Karpas-422 (cell line): Measurements from ENCODE around the gene KDM8. TPM values are rescaled to one million over a fixed set of nuclear protein-coding genes. Genes with fewer than 3 reads are reported as not detected.

ENCODE experiments used
- DNase-seq: peaks from one replicate; pipeline ENCODE4 v3.0.0-alpha.2; 2015
- H2AFZ ChIP-seq: fragments of 200-600 bp; sonication (generic); 2 replicates; pipeline ENCODE4 v1.6.1; 2014; ENCODE audit warnings: antibody characterized with exemption, low read length, mixed read lengths
- H3K27ac ChIP-seq: fragments of 200-600 bp; sonication (generic); 2 replicates; pipeline ENCODE4 v1.5.1; 2014; ENCODE audit warnings: mild to moderate bottlenecking, low read length, moderate library complexity
- H3K27me3 ChIP-seq: fragments of 200-600 bp; sonication (generic); 2 replicates; pipeline ENCODE4 v1.6.1; 2014; ENCODE audit warnings: low read length, mixed read lengths
- H3K36me3 ChIP-seq: fragments of 200-600 bp; sonication (generic); 2 replicates; pipeline ENCODE4 v1.6.1; 2014; ENCODE audit warnings: low read length, mixed read lengths; ENCODE audit not compliant: insufficient read depth
- H3K4me1 ChIP-seq: fragments of 200-600 bp; sonication (generic); 2 replicates; pipeline ENCODE4 v1.6.1; 2014; ENCODE audit warnings: mild to moderate bottlenecking, low read length, mixed read lengths
- H3K4me2 ChIP-seq: fragments of 200-600 bp; sonication (generic); 2 replicates; pipeline ENCODE4 v1.6.1; 2014; ENCODE audit warnings: low read length, low read depth, mild to moderate bottlenecking; ENCODE audit not compliant: poor library complexity, severe bottlenecking
- H3K4me3 ChIP-seq: fragments of 200-600 bp; sonication (generic); 2 replicates; pipeline ENCODE4 v1.5.1; 2014; ENCODE audit warnings: mild to moderate bottlenecking, antibody characterized with exemption, low read length, mixed read lengths
- H3K79me2 ChIP-seq: fragments of 200-600 bp; sonication (generic); 2 replicates; pipeline ENCODE4 v1.6.1; 2014; ENCODE audit warnings: mild to moderate bottlenecking, low read length, mixed read lengths
- H3K9ac ChIP-seq: fragments of 200-600 bp; sonication (generic); 2 replicates; pipeline ENCODE4 v1.6.0; 2014; ENCODE audit warnings: low read length
- H3K9me2 ChIP-seq: fragments of 200-600 bp; sonication (generic), shearing (Covaris generic); replicated peaks from 2 replicates; pipeline ENCODE4 v1.6.0; 2014; ENCODE audit warnings: mild to moderate bottlenecking, low read length, moderate library complexity; ENCODE audit not compliant: insufficient read depth
- H3K9me3 ChIP-seq: fragments of 300-700, 200-600 bp; sonication (generic); 2 replicates; pipeline ENCODE4 v1.6.1; 2014; ENCODE audit warnings: low read length, mixed read lengths
- H4K20me1 ChIP-seq: fragments of 200-600 bp; sonication (generic); 2 replicates; pipeline ENCODE4 v1.6.1; 2014; ENCODE audit warnings: mild to moderate bottlenecking, antibody characterized with exemption, low read length, low read depth; ENCODE audit not compliant: insufficient read depth
- total RNA-seq: library from RNA; depleted of rRNA; stranded (reverse); fragments of >200 nt; shearing (Covaris generic); gene quantifications from 2 replicates; pipeline ENCODE4 v1.2.3, GENCODE V29; 2014; ENCODE audit warnings: low replicate concordance

Gene KDM8
- total RNA-seq, 1 experiment from 2014 or later, result 3.1 TPM

DNA sequence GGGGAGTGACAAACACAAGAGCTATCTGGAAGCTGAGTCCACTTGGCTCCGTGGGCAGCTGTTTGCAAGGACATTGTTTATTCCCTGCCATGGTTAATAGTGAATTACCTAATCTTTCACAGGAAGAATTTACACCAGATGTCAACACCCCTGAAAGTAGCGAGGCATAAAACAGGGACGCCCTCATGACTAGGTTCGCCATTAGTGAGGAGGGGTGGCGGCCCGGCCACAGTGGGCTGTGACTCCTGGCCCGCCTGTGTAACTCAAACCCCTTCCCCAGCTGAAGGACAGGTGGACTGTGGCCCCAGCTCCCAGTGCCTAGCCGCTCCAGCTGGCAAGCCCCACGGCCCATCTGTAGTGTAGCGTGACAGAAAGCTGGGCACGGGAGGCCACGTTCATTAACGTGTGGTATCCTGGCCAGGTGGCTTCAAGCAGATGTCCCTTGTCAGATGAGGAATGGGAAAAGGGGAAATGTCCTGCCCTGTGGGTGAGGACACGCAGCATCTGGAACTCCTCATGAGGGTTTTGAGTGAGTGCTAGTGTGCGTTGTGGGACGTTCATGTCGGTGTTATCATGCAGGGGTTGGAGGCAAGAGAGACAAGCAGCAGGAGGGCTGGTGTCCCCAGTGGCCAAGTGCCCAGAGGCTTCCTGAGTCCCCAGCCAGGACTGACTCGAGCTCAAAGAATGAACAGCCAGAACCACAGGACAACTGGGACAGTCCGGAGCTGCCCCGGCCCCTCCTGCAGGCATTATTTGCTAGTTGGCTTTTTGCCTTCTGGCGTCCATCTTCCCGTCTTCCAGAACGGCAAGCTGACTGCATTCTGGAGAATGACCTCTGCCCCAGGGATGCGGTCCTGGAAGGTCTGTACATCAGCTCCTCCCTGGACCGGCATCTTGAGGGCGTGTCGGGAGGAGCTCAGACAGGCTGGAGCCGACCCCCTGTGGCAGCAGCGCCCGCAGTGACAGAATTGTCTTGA, 19.2 kb downstream of the KDM8 start:
- no peaks in the 10 kb centered on the region for H3K9me3 ChIP-seq
- H3K27ac ChIP-seq, result no peak overlapping the region
- H3K9ac ChIP-seq, result no peak overlapping the region
- H4K20me1 ChIP-seq, result no peaks in the 10 kb centered on the region
- no peaks in the 10 kb centered on the region for H3K4me1 ChIP-seq
- H3K79me2 ChIP-seq, result no peaks in the 10 kb centered on the region
- DNase-seq, result no peak
- H3K27me3 ChIP-seq, result no peaks in the 10 kb centered on the region
- H3K9me2 ChIP-seq, result no peaks in the 10 kb centered on the region
- no peak overlapping the region for H3K4me3 ChIP-seq
- no peak overlapping the region for H2AFZ ChIP-seq
- no peak overlapping the region for H3K4me2 ChIP-seq
- no peaks in the 10 kb centered on the region for H3K36me3 ChIP-seq

DNA sequence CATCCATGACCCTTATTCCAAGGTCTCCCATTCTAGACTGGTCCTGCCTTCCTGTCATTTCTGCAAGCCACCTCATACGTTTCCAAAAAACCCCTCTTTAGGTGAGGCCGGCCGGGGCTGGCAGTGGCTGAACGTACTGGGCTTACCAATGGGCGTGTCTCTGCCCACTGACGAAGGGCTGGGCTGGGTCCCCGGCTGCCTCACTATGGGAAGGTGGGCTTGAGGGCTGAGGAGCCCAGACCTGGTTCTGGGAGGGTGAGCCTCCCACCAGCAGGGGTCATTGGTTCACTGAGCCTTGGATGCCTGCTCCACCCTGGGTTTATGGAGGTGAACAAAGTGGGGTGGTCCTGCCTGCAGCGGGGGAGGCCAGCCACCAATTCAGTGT, 19.9 kb downstream of the KDM8 start:
- no peaks in the 10 kb centered on the region for H3K36me3 ChIP-seq
- H3K9ac ChIP-seq, result no peak overlapping the region
- no peaks in the 10 kb centered on the region for H3K9me2 ChIP-seq
- H3K79me2 ChIP-seq, result no peaks in the 10 kb centered on the region
- H3K4me2 ChIP-seq, result no peak overlapping the region
- H4K20me1 ChIP-seq, result no peaks in the 10 kb centered on the region
- no peak overlapping the region for H3K27ac ChIP-seq
- H3K27me3 ChIP-seq, result no peaks in the 10 kb centered on the region
- no peaks in the 10 kb centered on the region for H3K9me3 ChIP-seq
- no peak overlapping the region for H3K4me3 ChIP-seq
- no peak for DNase-seq
- H2AFZ ChIP-seq, result no peak overlapping the region
- no peaks in the 10 kb centered on the region for H3K4me1 ChIP-seq

DNA sequence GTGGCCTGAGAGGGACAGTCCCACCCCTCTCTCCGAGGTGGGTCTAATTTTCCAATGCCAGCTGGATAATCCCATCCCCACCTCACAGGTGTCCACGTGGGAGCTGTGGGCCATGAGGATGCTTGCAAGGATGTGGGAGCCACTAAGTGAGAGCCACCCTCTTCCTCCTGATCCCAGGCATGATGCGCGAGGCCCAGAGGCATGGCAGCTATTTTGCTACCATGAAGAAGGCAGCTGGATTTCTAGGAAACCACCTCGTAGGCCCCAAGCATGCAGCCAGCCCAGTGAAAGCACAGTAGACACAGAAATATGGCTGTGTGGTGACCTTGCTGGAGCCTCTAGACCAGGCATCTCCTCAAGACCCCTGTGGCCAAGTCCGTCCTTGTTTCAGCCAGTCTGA, 20.4 kb downstream of the KDM8 start:
- DNase-seq, result no peak
- no peak overlapping the region for H3K27ac ChIP-seq
- H3K4me1 ChIP-seq, result no peaks in the 10 kb centered on the region
- H3K79me2 ChIP-seq, result no peaks in the 10 kb centered on the region
- no peaks in the 10 kb centered on the region for H3K9me2 ChIP-seq
- no peak overlapping the region for H3K4me2 ChIP-seq
- H2AFZ ChIP-seq, result no peak overlapping the region
- H3K9me3 ChIP-seq, result no peaks in the 10 kb centered on the region
- H4K20me1 ChIP-seq, result no peaks in the 10 kb centered on the region
- H3K9ac ChIP-seq, result no peak overlapping the region
- H3K27me3 ChIP-seq, result no peaks in the 10 kb centered on the region
- H3K36me3 ChIP-seq, result no peaks in the 10 kb centered on the region
- no peak overlapping the region for H3K4me3 ChIP-seq

DNA sequence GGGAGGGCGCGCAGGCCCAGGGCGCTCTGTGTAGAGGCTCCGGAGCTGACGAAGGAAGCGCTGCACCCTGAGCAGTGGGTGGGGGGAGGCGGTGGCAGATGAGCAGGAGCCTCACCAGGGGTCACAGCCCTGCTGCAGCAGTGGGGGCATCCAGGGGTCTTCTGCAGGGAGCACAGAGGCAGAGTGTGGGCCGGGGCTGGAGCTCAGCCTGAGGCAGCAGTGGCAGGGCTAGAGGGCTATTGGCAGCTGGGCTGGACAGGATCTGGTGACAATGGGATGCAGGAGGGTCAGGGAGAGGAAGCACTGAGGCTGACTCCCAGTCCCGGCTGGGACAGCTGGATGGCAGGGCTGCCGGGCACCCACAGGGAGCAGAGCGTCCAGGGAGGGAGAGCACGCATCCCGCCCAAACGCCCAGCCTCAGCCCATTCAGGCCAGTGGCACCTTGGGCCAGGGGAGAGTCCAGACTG, 21.0 kb downstream of the KDM8 start:
- Histone ChIP-seq H3K4me2 (no peak overlapping the region), H3K4me1 (no peaks in the 10 kb centered on the region), H3K9me3 (no peaks in the 10 kb centered on the region), H3K36me3 (no peaks in the 10 kb centered on the region), H3K9me2 (no peaks in the 10 kb centered on the region), H3K79me2 (no peaks in the 10 kb centered on the region), H3K27me3 (no peaks in the 10 kb centered on the region), H3K4me3 (no peak overlapping the region), H2AFZ (no peak overlapping the region), H4K20me1 (no peaks in the 10 kb centered on the region), H3K9ac (no peak overlapping the region), H3K27ac (no peak overlapping the region)
- DNase-seq, result no peak

DNA sequence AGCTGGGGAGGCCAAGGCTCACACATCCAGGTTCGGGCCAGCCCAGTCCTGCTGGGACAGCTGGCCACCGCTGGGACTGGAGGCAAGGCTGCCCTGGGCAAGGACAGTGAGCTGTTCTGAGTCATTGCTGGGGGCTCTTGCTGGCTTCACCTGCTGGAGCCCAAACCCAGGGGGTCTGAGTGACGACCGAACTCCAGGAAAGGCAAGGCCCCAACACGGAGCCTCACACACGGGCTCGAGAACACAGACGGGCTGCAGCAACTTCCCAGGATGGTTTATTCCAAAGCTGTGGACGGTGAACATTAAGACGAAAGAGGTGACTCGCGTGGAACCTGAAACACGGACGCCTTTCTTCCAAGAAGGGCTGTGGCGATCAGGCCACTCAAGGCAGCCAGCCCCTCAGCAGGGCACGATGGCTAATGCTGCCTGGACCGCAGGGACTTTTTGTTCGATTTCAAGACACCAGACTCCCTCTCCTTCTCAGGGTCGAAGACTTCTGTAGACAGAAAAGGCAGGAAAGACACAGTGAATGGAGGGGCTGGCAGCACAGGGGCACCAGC, 21.5 kb downstream of the KDM8 start:
- Histone ChIP-seq H3K9me3 (no peaks in the 10 kb centered on the region), H4K20me1 (no peaks in the 10 kb centered on the region), H3K9ac (no peak overlapping the region), H3K36me3 (no peaks in the 10 kb centered on the region), H3K4me1 (no peaks in the 10 kb centered on the region), H3K4me3 (no peak overlapping the region), H3K79me2 (no peaks in the 10 kb centered on the region), H3K27me3 (no peaks in the 10 kb centered on the region), H3K9me2 (no peaks in the 10 kb centered on the region), H3K4me2 (no peak overlapping the region), H3K27ac (no peak overlapping the region), H2AFZ (no peak overlapping the region)
- no peak for DNase-seq

DNA sequence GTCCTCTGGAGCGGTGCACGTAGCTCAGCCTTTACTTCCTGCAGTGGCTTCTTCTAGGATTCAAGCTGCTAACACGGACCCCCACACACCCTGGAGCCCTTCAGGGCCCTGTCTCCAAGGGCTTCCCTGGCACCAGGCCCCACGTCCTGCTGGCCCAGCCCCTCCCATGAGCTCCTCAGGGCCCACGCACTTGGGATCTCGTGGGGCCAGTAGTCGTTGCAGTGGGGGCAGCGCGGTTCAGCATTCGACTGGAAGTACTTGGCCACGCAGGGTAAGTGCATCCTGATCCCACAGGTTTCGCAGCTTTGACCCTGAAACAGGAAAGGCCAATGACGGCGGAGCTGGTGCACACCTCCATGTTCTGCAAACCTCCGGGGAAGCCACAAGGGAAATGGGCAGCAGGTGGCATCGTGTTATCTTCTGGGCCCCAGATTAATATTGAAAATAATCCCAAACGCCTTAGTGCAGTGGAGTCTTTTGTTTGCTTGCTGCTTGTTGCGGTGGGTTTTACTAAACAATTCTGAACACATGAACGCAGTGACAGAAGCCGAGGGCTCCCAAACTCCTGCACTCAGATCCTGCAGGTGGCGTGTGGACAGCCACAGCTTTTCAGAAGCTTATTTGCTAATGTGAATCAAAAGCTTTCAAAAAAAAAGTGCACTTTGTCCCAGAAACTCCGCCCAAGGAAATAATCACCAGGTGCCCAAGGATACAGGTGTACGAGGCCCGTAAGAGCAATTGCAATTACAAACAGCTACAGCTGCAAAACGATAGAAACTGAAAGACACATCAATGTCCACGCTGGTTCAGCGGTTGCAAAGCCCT, 22.4 kb downstream of the KDM8 start:
- Histone ChIP-seq H3K27ac (no peak overlapping the region), H3K4me1 (no peaks in the 10 kb centered on the region), H3K27me3 (no peaks in the 10 kb centered on the region), H3K79me2 (no peaks in the 10 kb centered on the region), H3K4me3 (no peak overlapping the region), H2AFZ (no peak overlapping the region), H3K4me2 (no peak overlapping the region), H3K36me3 (no peaks in the 10 kb centered on the region), H3K9me2 (no peaks in the 10 kb centered on the region), H3K9ac (no peak overlapping the region), H3K9me3 (no peaks in the 10 kb centered on the region), H4K20me1 (no peaks in the 10 kb centered on the region)
- no peak for DNase-seq

DNA sequence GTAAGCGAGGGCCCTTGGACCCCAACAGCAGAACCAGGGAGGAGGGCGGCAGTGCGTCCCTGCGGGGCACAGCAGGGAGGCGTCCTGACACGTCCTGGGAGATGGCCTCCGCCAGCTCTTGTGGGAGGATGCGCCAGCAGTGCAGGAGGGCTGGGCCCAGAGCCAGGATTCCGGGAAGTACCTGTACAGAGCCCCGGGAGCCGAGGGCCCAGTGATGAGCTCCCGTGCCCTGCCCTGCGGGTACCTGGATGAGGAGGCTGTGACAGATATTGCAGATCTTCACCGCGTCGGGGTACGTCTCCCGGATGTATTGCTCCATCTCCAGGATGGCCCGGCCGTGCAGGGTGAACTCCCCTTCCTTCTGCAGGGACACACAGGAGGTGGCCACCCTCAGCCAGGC, 23.1 kb downstream of the KDM8 start:
- Histone ChIP-seq H3K27me3 (no peaks in the 10 kb centered on the region), H3K9me3 (no peaks in the 10 kb centered on the region), H3K4me2 (no peak overlapping the region), H3K4me1 (no peaks in the 10 kb centered on the region), H3K79me2 (no peaks in the 10 kb centered on the region), H3K4me3 (no peak overlapping the region), H3K9ac (no peak overlapping the region), H3K36me3 (no peaks in the 10 kb centered on the region), H4K20me1 (no peaks in the 10 kb centered on the region), H3K9me2 (no peaks in the 10 kb centered on the region), H3K27ac (no peak overlapping the region), H2AFZ (no peak overlapping the region)
- no peak for DNase-seq
